ENCODE measurements around the gene WBP1L.
A peak's percentile ranks its signal among the peaks of the same experiment; 100 is the strongest.
"Not testable (repeated sequence)": the region's sequence is repeated elsewhere in the genome, so short reads cannot be mapped to it uniquely, and the experiment has no call there.

WBP1L gene

GRCh38 chr10:102812231-102812876, 68.6 kb downstream of the WBP1L start:
- DNase-seq (ENCODE audit: low read depth in 2 of 2): no peak

DNA sequence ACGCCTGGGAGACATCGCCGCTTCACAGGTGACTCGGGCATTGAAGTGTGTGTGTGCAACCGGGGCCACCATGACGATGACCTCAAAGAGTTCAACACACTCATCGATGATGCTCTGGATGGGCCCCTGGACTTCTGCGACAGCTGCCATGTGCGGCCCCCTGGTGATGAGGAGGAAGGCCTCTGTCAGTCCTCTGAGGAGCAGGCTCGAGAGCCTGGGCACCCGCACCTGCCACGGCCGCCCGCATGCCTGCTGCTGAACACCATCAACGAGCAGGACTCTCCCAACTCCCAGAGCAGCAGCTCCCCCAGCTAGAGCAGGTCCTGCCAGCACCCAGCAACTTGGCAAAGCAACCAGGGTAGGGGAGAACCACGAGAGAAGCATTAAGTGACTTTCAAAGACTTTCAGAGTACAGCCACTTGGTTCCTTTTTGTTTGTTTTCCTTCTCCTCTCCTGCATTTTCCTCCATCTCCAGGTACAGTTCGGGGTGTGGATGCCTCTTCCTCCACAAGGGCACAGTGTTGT, 69.3 kb downstream of the WBP1L start:
- no peak for DNase-seq (ENCODE audit: low read depth in 2 of 2)

- DNase-seq (ENCODE audit: low read depth in 2 of 2): no peak
Measured at GRCh38 chr10:102813734-102814452, 70.1 kb downstream of the WBP1L start.

DNA sequence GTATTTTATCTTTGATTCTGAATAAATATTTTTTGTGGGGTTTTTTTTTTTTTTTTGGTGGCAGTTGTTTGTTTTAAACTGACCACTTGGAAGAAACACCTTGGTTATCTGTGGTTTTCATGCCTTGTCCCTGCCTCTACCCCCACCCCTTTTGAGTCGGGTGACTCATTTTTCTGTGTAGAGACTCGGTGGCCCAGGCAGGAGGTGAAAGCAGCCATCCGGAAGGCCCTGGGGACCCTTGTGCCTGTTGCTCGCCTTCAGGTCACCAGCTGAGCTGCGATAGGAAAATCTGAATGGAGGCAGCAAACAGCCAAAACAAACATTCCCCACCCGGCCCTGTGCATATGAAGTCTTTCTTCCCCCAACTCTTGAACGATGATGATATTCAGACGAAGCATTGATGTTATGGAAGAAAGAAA, 70.7 kb downstream of the WBP1L start:
- no peak for DNase-seq (ENCODE audit: low read depth in 2 of 2)

DNA sequence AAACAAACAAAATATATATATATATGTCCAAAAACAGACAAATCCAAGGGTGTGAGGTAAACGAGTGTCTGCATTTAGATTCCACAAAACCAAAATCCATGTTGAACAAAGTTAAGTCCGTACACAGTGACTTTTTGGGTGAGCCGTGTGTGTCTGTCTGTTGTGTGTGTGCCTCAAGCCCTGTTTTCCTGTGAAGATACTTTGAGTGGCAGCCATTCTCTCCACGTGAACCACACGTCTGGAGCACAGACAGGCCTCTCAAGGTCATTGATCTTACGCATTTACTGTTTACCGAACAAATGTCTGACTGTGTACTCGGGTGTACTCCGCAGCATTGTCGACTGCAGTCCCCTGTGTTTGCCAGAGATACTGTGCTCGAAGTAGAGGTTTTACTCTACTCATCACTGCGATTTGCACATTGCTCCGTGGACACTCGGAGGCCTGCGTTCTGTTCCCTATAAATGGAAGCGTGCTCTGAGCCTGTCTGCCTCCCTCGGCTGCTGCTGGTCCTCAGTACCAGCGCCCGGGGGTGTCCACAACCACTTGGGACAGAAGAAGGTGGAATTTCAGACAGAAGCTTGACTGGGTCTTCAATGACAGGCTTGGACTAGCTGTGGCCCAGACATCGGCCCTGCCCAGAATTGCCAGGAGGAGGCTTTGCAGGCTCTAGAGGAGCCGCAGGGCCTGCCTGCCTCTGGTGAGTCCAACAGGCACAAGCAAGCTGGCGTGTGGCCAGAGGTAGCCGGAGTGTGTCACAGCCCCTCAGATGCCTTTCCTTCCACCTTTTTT, 71.3 kb downstream of the WBP1L start:
- DNase-seq (ENCODE audit: low read depth in 2 of 2): no peak

GRCh38 chr10:102815790-102816549, 72.2 kb downstream of the WBP1L start:
- no peak for DNase-seq (ENCODE audit: low read depth in 2 of 2)

DNA sequence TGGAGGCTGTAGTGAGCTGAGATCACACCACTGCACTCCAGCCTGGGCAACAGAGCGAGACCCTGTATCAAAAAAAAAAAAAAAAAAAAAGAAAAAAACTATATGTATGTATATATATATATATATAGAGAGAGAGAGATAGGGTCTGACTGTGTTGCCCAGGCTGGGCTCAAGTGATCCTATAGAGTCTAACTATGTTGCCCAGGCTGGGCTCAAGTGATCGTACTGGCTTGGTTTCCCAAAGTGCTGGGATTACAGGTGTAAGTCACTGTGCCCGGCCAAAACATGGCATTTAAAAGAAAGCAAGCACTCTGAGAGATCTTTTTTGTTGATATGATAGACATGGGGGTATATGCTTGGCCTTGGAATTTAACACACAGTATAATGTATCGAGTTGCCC, 73.4 kb downstream of the WBP1L start:
- no peak for DNase-seq (ENCODE audit: low read depth in 2 of 2)

GRCh38 chr10:102819054-102819453, 75.3 kb downstream of the WBP1L start:
- no peak for DNase-seq (ENCODE audit: low read depth in 2 of 2)

DNA sequence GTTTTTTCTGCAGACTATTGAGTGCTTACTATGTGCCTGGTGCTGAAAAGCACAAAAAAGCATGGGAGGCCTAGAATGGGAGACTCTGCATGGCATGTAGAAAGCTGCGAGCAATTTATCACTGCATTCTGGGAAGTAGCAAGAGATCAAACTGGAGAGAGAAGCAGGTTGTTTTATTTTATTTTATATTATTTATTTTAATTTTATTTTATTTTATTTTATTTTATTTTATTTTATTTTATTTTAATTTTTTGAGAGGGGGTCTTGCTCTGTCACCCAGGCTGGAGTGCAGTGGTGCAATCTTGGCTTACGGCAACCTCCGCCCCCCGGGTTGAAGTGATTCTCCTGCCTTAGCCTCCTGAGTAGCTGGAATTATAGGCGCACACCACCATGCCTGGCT, 76.3 kb downstream of the WBP1L start:
- DNase-seq (ENCODE audit: low read depth in 2 of 2): not testable (repeated sequence)

GRCh38 chr10:102822222-102822621, 78.5 kb downstream of the WBP1L start:
- no peak for DNase-seq (ENCODE audit: low read depth in 2 of 2)

DNA sequence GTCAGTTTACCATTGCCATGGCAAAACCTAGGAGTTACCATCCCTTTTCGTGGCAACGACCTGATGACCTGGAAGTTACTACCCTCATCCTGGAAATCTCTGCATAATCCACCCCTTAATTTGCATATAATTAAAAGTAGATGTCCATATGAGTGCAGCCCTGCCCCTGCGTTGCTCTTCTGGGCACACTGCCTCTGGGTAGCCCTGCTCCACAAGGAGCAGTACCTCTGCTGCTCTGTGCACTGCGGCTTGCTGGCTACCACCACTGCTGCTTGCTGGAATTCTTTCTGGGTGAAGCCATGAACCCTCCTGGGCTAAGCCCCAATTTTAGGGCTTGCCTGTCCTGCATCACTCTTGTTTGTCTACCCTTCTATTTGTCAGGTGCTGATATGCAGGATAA, 80.9 kb downstream of the WBP1L start:
- DNase-seq (ENCODE audit: low read depth in 2 of 2): no peak

DNA sequence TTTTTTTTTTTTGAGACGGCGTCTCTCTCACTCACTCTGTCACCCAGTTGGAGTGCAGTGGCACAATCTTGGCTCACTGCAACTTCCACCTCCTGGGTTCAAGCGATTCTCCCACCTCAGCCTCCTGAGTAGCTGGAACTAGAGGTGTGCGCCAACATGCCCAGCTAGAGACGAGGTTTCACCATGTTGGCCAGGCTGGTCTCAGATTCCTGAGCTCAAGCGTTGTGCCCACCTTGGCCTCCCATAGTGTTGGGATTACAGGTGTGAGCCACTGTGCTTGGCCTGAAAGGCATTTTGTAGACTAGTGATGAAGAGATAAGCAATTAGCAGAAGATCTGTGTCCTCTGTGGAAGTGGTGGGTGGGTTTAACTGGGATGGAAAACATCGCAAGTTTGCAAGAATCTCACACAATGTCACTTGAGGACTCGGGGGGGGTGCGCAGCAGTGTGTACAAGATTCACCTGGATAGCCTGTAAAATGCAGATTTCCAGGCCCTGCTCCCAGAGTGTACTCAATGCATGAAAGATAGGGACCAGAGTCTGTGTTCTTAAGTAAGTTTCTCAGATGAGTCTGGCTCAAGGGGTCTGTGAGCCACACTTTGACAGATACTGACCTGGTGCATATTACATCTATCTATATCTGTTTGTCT, 82.5 kb downstream of the WBP1L start:
- no peak for DNase-seq (ENCODE audit: low read depth in 2 of 2)

DNA sequence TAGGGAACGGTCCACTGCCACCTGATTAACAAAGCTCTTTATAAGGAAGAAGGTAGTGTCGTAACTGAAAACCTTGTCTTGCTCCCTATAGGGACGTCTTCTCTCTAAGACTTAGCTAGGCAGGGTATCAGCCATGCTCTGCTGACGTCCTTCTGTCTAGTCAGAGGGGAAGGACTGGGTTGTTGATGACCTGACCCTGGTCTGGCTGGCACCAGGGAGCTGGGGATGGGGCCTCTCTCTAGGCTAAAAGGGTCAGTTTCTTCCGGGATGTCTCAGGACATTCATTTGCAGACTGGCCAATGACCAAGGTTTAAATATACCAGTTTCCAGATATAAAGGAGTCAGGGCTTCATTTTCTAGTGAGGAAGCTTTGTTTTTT, 83.8 kb downstream of the WBP1L start:
- no peak for DNase-seq (ENCODE audit: low read depth in 2 of 2)

DNA sequence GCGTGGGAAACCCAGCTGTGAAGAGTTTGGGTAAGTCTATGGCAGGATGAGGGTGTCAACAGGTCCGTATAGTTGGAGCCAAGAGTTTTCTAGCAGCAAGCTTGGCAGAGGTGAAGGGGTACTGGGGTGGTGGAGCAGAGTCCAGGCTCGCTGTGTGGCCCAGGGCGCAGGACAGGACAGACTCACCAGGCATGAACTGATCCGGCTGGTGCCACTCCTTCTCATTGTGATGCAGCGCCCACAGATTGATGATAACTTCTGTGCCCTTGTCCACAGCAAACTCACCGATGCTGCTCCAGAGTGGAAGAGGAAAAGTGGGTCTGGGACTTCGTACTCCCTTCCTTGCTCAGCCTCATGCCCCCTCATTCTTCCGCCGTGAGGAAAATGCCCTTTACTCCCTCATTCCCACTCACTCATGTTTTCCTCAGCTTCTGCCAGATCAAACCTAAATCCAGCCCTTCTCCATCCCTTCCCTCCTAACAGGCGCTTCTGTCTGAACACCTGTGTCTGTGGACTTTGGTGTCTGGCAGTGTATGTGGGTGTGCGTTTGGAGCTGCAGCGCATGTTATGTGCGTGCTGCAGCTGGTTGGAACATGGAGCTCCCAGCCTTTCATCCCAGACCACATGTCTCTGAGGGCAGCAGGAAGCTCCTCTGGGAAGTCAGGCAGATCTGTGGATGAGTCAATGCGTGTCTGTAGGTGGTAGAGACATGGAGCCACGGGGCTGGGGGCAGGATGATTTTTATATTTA, 87.7 kb downstream of the WBP1L start:
- DNase-seq (ENCODE audit: low read depth in 2 of 2): no peak

DNA sequence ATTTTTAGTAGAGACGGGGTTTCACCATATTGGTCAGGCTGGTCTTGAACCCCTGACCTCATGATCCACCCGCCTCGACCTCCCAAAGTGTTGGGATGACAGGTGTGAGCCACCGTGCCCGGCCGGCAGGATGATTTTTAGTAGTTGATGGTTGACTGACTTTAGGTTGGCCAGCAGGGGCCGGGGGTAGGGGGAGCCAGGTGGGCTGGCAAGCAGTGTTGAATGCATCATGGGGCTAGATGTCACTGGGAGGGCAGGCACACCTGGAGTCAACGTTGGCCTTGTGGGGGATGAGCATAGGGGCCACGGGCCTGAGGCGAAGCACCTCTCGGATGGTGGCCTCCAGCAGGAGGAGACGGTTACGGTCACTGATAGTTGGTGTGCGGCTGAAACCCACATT, 88.5 kb downstream of the WBP1L start:
- DNase-seq (ENCODE audit: low read depth in 2 of 2): no peak

GRCh38 chr10:102832987-102833386, 89.2 kb downstream of the WBP1L start:
- no peak for DNase-seq (ENCODE audit: low read depth in 2 of 2)

DNA sequence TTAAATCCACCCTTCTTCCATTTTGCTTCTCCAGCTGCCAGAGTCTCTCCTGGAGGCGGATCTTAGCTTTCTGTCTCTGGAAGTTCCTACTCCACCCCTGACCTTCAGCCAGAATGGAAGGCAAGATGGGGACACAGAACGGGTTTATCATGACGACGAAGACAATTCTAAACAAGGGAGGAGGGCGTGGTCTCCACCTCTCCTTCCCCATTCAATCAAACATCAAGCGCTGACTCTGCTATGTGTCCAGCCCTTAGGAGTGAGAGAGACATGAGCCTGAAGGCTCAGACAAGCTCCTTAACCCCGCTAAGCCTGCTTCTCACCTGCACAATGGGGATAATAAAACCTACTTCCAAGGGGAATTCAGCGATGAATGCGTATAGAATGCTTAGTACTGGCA, 90.4 kb downstream of the WBP1L start:
- no peak for DNase-seq (ENCODE audit: low read depth in 2 of 2)

DNA sequence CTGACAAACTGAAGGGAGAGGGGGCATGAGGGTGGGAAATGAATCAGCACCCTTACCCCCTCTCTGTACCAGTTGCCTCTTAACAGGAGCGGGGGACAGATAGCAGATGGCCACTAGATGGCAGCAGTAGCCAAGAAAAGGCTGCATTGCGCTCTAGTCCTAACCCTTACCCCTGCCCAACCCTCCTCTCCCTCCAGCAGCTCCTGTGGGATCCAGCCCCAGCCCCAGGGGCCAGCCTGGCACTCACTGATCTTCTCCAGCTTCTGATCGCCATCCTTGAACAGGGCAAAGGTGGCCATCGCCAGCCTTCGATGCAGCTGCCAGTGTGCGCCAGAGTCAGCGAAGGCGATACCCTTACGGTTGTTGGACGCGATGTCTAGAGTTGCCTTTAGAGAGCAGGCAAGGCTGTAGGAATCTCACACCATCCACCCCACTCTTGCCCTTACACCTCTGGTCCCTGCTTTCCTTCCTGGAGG, 91.3 kb downstream of the WBP1L start:
- peak; percentile 38 to 59 for DNase-seq (ENCODE audit: low read depth in 2 of 2)

DNA sequence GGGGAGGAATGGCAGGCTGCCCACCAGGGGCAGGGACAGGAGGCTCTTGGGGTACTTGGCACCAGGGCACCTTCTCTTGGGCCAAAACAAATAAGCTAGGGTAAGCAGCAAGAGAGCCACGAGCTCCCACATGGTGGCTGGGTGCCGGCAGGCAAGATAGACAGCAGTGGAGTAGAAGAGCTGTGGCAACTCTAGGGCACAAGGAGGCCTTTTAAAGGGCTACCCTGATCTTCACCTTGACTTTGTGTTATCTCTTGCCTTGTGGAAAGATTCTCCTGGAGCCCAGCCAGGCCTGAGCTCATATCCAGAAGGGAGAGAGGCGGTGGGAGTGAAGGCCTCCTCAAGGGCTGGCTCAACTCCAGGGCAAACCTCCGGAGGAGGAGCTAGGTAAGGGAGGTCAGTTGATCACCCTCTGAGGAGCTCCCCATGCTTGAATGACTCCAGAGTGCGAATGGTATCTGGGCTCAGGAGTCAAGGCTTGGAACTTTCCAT, 93.5 kb downstream of the WBP1L start, which contains the start of gene CYP17A1:
TSS of gene CYP17A1 (minus strand) at position 184 of the 492 bp plus-strand sequence. CDS start at position 132, 52 bp downstream.
- DNase-seq (ENCODE audit: low read depth in 2 of 2): no peak

DNA sequence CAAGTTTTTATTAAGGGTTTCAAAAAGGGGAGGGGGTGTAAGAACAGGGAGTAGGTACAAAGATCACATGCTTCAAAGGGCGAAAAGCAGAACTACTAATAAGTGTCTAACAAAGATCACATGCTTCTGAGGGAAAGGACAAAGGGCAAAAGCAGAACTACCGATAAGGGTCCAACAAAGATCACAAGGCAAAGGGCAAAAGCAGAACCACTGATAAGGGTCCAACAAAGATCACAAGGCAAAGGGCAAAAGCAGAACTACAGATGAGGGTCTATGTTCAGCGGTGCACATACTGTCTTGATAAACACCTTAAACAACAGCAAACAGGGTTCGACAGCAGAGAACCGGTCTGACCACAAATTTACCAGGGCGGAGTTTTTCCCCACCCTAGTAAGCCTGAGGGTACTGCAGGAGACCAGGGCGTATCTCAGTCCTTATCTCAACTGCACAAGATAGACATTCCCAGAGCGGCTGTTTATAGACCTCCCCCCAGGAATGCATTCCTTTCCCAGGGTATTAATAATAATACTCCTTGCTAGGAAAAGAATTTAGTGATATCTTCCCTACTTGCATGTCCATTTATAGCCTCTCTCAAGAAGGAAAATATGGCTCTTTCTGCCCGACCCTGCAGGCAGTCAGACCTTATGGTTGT, 94.7 kb downstream of the WBP1L start:
- DNase-seq (ENCODE audit: low read depth in 2 of 2): not testable (repeated sequence)

Data from stimulated activated CD8-positive, alpha-beta memory T cell treated with anti-CD3 and anti-CD28 coated beads, Interleukin-2, amount 100 ng/mL, for 48 hours (primary cell).